Fibroblast of the aortic adventitia (primary cell): ENCODE results near the gene OTOP2. TPM values are rescaled to one million over a fixed set of nuclear protein-coding genes. Genes with fewer than 3 reads are reported as not detected.

Experiments
- DNase-seq: peaks from one replicate; pipeline ENCODE4 v3.0.0-alpha.2; 2010; ENCODE audit warnings: low read depth
- H3K4me3 ChIP-seq: 2 replicates; pipeline ENCODE4 v1.5.1; 2011; ENCODE audit warnings: low read depth, mild to moderate bottlenecking, control low read depth, low read length, moderate library complexity
- CTCF ChIP-seq: IDR thresholded peaks from 2 replicates; pipeline ENCODE4 v1.5.1; 2011; ENCODE audit warnings: mild to moderate bottlenecking, low read length, control low read depth, inconsistent platforms; ENCODE audit not compliant: insufficient read depth
- total RNA-seq: library from RNA; depleted of rRNA; stranded (reverse); fragments of >200 nt; gene quantifications from 2 replicates; pipeline ENCODE4 v1.2.3, GENCODE V29; 2012; ENCODE audit warnings: low replicate concordance

OTOP2 gene
- total RNA-seq, 1 donor, result not detected

- no peak for DNase-seq
- H3K4me3 ChIP-seq, result no peak overlapping the region
- TF ChIP-seq CTCF, result no peak
Measured at GRCh38 chr17:74916136-74916850, 7.8 kb upstream of the OTOP2 start.

GRCh38 chr17:74916851-74917199, 7.2 kb upstream of the OTOP2 start:
- no peak for DNase-seq
- H3K4me3 ChIP-seq, result no peak overlapping the region
- TF ChIP-seq CTCF, result no peak

- TF ChIP-seq CTCF, result no peak
- H3K4me3 ChIP-seq, result no peak overlapping the region
- no peak for DNase-seq
Measured at GRCh38 chr17:74917430-74917829, 6.6 kb upstream of the OTOP2 start.

- no peak overlapping the region for H3K4me3 ChIP-seq
- no peak for DNase-seq
- TF ChIP-seq CTCF, result no peak
Measured at GRCh38 chr17:74918906-74919305, 5.2 kb upstream of the OTOP2 start.

GRCh38 chr17:74919440-74920305, 4.4 kb upstream of the OTOP2 start:
- TF ChIP-seq CTCF, result peak; percentile 30
- peak; percentile 7 for DNase-seq

GRCh38 chr17:74920306-74920620, 3.8 kb upstream of the OTOP2 start:
- no peak for DNase-seq
- TF ChIP-seq CTCF, result no peak
- no peak overlapping the region for H3K4me3 ChIP-seq

More at GRCh38 chr17:74919440-74920305, 4.4 kb upstream of the OTOP2 start:
- no peak overlapping the region for H3K4me3 ChIP-seq
